Mesendoderm (in vitro differentiated cells): ENCODE data around the gene CDK5R2.

ENCODE experiments used
- DNase-seq: peaks from one replicate; pipeline ENCODE4 v3.0.0; 2013
- H2AK5ac ChIP-seq: 2 replicates; pipeline ENCODE4 v1.6.1; 2013; ENCODE audit warnings: low read length, inconsistent platforms
- H2BK120ac ChIP-seq: 2 replicates; pipeline ENCODE4 v1.6.1; 2013; ENCODE audit warnings: low read depth, mild to moderate bottlenecking, low read length, moderate library complexity, mixed read lengths
- H2BK15ac ChIP-seq: replicated peaks from 2 replicates; pipeline ENCODE4 v1.6.1; 2013; ENCODE audit warnings: low read depth, mild to moderate bottlenecking, moderate library complexity
- H2BK5ac ChIP-seq: 2 replicates; pipeline ENCODE4 v1.6.1; 2013; ENCODE audit warnings: low read length, inconsistent platforms
- H3K18ac ChIP-seq: 2 replicates; pipeline ENCODE4 v1.6.1; 2013; ENCODE audit warnings: mild to moderate bottlenecking, low read length, mixed read lengths
- H3K23ac ChIP-seq: one replicate; pipeline ENCODE4 v1.6.1; 2013; ENCODE audit warnings: low read length
- H3K27ac ChIP-seq: 2 replicates; pipeline ENCODE4 v1.5.1; 2013; ENCODE audit warnings: low read depth, mild to moderate bottlenecking, inconsistent platforms, low read length, moderate library complexity
- H3K27me3 ChIP-seq: 2 replicates; pipeline ENCODE4 v1.6.1; 2013; ENCODE audit warnings: low read length, control low read depth, mild to moderate bottlenecking, inconsistent platforms; ENCODE audit not compliant: insufficient read depth, poor library complexity
- H3K36me3 ChIP-seq: 2 replicates; pipeline ENCODE4 v1.6.1; 2013; ENCODE audit warnings: low read length, inconsistent platforms; ENCODE audit not compliant: control insufficient read depth, insufficient read depth
- H3K4ac ChIP-seq: one replicate; pipeline ENCODE4 v1.6.1; 2013; ENCODE audit warnings: low read depth, mild to moderate bottlenecking, low read length, moderate library complexity
- H3K4me1 ChIP-seq: 2 replicates; pipeline ENCODE4 v1.6.1; 2013; ENCODE audit warnings: low read depth, low read length, inconsistent platforms; ENCODE audit not compliant: control insufficient read depth
- H3K4me2 ChIP-seq: 2 replicates; pipeline ENCODE4 v1.6.1; 2013; ENCODE audit warnings: low read length
- H3K4me3 ChIP-seq: 2 replicates; pipeline ENCODE4 v1.5.1; 2013; ENCODE audit warnings: mild to moderate bottlenecking, low read length
- H3K56ac ChIP-seq: one replicate; pipeline ENCODE4 v1.6.1; 2013; ENCODE audit warnings: low read length
- H3K79me1 ChIP-seq: 2 replicates; pipeline ENCODE4 v1.6.1; 2013; ENCODE audit warnings: low read length, inconsistent platforms
- H3K79me2 ChIP-seq: 2 replicates; pipeline ENCODE4 v1.6.1; 2013; ENCODE audit warnings: mild to moderate bottlenecking, low read length; ENCODE audit not compliant: control insufficient read depth, insufficient read depth
- H3K9ac ChIP-seq: 2 replicates; pipeline ENCODE4 v1.6.1; 2013; ENCODE audit warnings: low read length, inconsistent platforms
- H4K5ac ChIP-seq: one replicate; pipeline ENCODE4 v1.6.1; 2013; ENCODE audit warnings: low read length
- H4K8ac ChIP-seq: one replicate; pipeline ENCODE4 v1.6.1; 2013; ENCODE audit warnings: low read depth, mild to moderate bottlenecking, control low read depth, low read length, moderate library complexity
- WGBS: extraction: QIAGEN DNeasy Blood & Tissue Kit; methylation state at CpG from one replicate; pipeline ENCODE4 v1.1.7; 2013; ENCODE audit warnings: low lambda C conversion rate, missing lambda C conversion rate; ENCODE audit not compliant: insufficient coverage; ENCODE audit errors: extremely low coverage; 5-methylcytosine and 5-hydroxymethylcytosine counted together

Gene CDK5R2

GRCh38 chr2:219001100-219001576, 41.7 kb downstream of the CDK5R2 start:
- Histone ChIP-seq H2BK15ac (no peak overlapping the region), H2AK5ac (peak overlapping the region; percentile 35), H3K23ac (peak overlapping the region; percentile 11), H3K4ac (peak overlapping the region; percentile 93), H3K79me1 (no peaks in the 10 kb centered on the region), H3K4me2 (no peak overlapping the region), H4K8ac (no peak overlapping the region), H3K27ac (peak overlapping the region; percentile 87), H3K56ac (peak overlapping the region; percentile 90), H3K27me3 (peaks cover 3% of the 10 kb centered on the region), H4K5ac (no peak overlapping the region), H3K79me2 (no peaks in the 10 kb centered on the region), H3K4me1 (peaks cover 35% of the 10 kb centered on the region), H3K18ac (peak overlapping the region; percentile 34), H2BK5ac (peak overlapping the region; percentile 2), H2BK120ac (peak overlapping the region; percentile 21), H3K9ac (peak overlapping the region; percentile 28), H3K4me3 (no peak overlapping the region), H3K36me3 (no peaks in the 10 kb centered on the region)
- peak; percentile 32 for DNase-seq
- WGBS, result no CpG with 5 or more reads among the region's 26 CpGs

DNA sequence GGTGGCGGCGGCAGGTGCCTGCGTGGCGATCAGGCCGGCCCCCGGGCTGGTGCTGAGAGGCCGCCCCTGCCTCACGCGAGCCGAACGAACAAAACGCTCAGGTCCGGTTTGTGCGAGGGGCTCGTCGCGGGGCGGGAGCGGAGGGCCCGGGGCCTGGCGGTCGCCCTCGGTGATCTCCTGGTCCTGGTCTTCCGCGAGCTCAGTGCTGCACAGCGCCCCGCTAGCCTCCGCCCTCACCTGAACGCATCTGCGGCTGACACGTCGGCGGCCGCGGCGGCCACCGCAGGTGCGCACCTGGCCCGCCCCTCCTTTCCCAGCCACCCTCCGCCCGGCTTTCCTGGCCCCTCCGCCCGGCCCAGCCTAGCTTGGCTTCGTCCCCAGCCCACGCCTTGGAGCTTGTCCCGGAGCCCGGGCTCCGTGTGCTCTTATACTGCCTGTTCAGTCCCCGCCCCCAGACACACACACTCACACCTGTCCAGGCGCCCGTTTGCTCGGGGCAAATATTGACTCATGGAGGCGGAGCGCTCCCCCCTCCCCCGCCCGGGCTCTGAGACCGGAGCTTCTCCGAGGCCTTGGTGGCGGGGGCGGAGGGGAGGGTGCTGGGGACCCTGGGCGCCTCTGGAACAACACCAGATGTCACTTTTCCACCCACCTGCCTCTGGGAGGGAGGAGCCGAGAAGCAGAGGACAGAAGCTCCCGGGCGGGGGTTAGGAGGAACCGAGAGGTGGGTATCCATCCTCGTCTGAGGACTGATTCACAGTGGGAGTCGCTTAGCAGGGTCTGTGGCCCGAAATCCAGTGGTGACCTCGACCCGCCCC, 42.3 kb downstream of the CDK5R2 start:
- Histone ChIP-seq H2BK120ac (peak overlapping the region; percentile 21), H4K8ac (no peak overlapping the region), H3K4me3 (no peak overlapping the region), H3K36me3 (no peaks in the 10 kb centered on the region), H3K79me2 (no peaks in the 10 kb centered on the region), H2BK5ac (no peak overlapping the region), H2BK15ac (no peak overlapping the region), H3K18ac (peak overlapping the region; percentile 34), H3K23ac (no peak overlapping the region), H3K27me3 (peaks cover 3% of the 10 kb centered on the region), H4K5ac (no peak overlapping the region), H3K4ac (no peak overlapping the region), H3K56ac (peak overlapping the region; percentile 71), H3K4me2 (peak overlapping the region; percentile 34), H2AK5ac (no peak overlapping the region), H3K79me1 (no peaks in the 10 kb centered on the region), H3K27ac (peak overlapping the region; percentile 87), H3K9ac (peak overlapping the region; percentile 36), H3K4me1 (peaks cover 31% of the 10 kb centered on the region)
- peak; percentile 56 for DNase-seq
- no CpG with 5 or more reads among the region's 70 CpGs for WGBS

- Histone ChIP-seq H3K56ac (peak overlapping the region; percentile 75), H2AK5ac (no peak overlapping the region), H3K27me3 (peaks cover 3% of the 10 kb centered on the region), H3K79me1 (no peaks in the 10 kb centered on the region), H2BK120ac (no peak overlapping the region), H3K4me3 (no peak overlapping the region), H3K27ac (no peak overlapping the region), H3K23ac (peak overlapping the region; percentile 30), H2BK15ac (no peak overlapping the region), H3K4ac (no peak overlapping the region), H3K4me1 (peaks cover 25% of the 10 kb centered on the region), H3K9ac (peak overlapping the region; percentile 59), H2BK5ac (no peak overlapping the region), H3K36me3 (no peaks in the 10 kb centered on the region), H3K79me2 (no peaks in the 10 kb centered on the region), H3K4me2 (peak overlapping the region; percentile 81), H4K5ac (no peak overlapping the region), H3K18ac (no peak overlapping the region), H4K8ac (no peak overlapping the region)
- no CpG with 5 or more reads among the region's 72 CpGs for WGBS
- peak; percentile 87 for DNase-seq
Observed at GRCh38 chr2:219002395-219003266, 43.2 kb downstream of the CDK5R2 start.

DNA sequence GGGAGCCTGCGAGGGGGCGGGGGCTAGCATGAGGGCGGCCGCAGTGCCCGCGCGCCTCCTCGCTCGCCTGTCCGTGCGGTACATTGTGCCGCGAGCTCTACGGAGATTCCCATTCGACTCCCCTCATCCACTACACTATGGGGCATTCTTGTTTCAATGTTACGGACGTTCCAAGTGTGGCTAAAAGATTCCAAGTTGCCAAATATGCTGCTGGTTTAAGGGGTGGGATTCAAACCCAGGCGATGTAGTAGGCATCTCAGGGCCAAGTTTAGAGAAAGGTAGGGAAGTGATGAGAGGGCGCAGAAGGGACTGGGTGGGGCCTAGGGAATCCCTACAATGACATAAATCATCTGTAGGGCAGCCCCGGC, 43.8 kb downstream of the CDK5R2 start:
- no peak overlapping the region for H3K18ac ChIP-seq

GRCh38 chr2:219003979-219004378, 44.5 kb downstream of the CDK5R2 start:
- Histone ChIP-seq H3K4me3 (no peak overlapping the region), H4K8ac (no peak overlapping the region), H3K18ac (no peak overlapping the region), H3K4me1 (peaks cover 15% of the 10 kb centered on the region), H3K23ac (no peak overlapping the region), H3K9ac (no peak overlapping the region), H3K27ac (no peak overlapping the region), H2BK5ac (no peak overlapping the region), H2BK15ac (no peak overlapping the region), H3K27me3 (peaks cover 3% of the 10 kb centered on the region), H4K5ac (no peak overlapping the region), H2BK120ac (no peak overlapping the region), H3K79me1 (no peaks in the 10 kb centered on the region), H3K4ac (no peak overlapping the region), H3K79me2 (no peaks in the 10 kb centered on the region), H3K4me2 (no peak overlapping the region), H3K56ac (no peak overlapping the region), H3K36me3 (no peaks in the 10 kb centered on the region), H2AK5ac (no peak overlapping the region)
- no CpG with 5 or more reads among the region's 3 CpGs for WGBS
- DNase-seq, result no peak

More for the DNA sequence above, 43.8 kb downstream of the CDK5R2 start:
- Histone ChIP-seq H4K8ac (no peak overlapping the region), H2BK120ac (no peak overlapping the region), H3K9ac (no peak overlapping the region), H3K4me1 (peaks cover 20% of the 10 kb centered on the region), H3K79me1 (no peaks in the 10 kb centered on the region), H3K79me2 (no peaks in the 10 kb centered on the region), H3K4me3 (no peak overlapping the region), H3K56ac (no peak overlapping the region), H2AK5ac (no peak overlapping the region), H3K4me2 (no peak overlapping the region), H3K23ac (no peak overlapping the region), H3K27ac (no peak overlapping the region), H4K5ac (no peak overlapping the region), H3K27me3 (peaks cover 3% of the 10 kb centered on the region), H2BK5ac (no peak overlapping the region), H3K4ac (no peak overlapping the region), H2BK15ac (no peak overlapping the region), H3K36me3 (no peaks in the 10 kb centered on the region)
- WGBS, result no CpG with 5 or more reads among the region's 20 CpGs
- no peak for DNase-seq
